Measurements from ENCODE around the gene LCOR.

Gene LCOR

DNA sequence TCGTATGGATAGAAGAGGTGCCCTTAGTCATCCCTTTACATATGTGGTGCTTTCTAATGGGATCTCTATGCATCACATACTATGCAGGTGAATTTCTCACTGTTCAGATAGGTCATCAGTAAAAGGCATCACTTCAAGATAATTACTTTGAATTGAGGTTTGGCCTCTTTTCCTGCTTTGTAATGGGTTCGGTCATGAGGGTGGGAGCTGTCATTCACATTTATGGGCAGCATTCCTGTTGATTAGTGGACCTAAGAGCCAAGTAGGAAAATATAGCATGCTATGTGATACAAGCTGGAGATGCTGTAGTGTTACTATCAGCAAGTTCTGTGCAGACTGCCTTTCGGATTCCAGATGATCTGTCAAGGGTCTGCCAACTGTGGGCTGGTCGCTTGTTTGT is 156.3 kb downstream of the LCOR start:
- DNase-seq: no peak

DNA sequence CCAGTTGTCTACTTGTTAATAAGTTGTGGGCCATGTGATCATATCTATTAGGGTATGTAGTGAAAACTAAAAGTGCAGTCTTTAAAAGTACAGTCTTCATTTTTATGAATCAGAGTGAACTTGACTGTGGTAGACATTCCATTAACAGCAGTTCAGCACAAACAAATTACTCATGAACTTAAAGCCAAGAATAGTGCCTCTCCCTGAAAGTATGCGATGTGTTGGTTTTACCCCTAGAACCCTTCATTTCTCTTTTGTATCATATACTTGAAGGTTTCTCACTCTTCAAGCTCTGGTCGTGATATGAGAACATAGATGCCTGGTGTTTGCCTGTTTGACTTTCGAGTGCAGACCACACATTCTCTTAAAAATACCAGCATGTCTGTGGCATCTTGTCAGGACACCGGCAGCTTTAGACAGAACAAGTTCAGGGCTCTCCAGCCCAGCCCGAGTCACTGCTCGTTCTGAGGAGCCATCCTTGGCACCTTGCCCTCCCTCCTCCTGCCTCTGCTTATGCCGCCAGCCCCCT is 159.3 kb downstream of the LCOR start:
- no peak for DNase-seq

DNA sequence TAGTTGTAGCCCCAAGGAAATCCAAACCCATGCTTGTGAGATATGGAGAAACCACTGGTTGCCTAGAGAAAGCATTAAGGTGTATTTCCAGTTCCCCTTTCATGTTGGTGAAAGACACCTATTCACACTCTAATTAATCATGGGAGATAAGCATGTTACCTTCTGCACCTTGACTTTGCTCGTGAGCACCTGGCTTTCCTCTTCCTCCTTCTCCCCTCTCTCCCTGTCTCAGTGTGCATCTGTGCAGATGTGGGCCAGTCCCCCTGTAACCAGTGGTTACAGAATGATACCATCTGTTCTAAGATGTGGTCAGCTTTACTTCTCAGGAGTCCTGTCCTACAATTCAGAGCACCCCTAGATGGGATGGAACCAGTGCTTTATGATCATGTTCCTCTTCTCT is 160.6 kb downstream of the LCOR start:
- no peak for DNase-seq

DNA sequence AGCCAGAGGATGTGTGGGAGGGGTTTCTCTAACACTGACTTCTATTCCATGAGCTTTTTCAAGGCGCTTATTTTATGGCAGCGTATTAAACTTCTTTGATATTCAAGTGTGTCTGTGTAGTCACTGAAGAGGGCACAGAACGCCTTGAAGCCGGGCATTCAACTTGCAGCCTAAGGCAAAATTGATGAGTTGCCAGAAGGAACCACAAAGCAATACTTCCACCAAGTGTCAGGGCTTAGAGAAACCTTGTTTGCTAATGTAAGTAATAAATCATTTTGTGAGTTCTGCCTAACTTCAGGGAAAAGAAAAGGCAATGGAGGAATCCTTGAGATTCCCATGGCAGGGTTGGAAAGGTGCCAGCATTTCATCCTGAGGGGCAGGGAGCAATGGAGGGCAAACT is 163.8 kb downstream of the LCOR start:
- DNase-seq: no peak

DNA sequence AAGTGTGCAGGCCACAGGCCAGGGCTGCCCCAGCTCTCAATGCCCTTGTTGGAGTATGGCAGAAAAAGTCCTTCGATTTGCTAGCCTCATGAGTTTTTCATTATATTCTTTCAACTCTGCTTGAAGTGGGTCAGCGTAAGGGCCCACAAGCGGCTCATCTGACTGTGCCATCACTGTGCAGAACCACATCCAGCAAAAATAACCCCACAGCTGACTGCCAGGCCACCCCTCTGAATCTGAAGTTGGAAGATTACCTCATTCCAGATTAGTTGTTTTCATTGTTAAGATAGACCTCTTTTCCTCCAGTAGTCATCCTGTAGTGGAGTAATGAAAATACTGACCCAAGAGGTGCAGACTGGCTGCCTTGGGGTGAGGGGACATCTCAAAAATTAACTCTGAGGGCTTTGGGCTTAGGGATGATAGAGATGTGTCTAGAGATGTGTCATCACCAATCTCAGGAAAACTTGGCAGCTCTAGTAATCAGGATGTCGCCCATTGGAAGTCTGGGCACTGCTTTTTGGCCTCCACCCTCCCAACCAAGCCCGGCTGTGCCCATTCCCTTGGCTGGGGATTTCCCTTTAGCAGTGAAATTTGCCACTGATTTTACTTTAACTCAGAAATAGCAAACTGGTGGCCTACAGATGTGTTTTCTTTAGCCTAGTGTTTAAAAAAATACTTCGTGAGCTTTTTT is 164.3 kb downstream of the LCOR start:
- DNase-seq: no peak

DNA sequence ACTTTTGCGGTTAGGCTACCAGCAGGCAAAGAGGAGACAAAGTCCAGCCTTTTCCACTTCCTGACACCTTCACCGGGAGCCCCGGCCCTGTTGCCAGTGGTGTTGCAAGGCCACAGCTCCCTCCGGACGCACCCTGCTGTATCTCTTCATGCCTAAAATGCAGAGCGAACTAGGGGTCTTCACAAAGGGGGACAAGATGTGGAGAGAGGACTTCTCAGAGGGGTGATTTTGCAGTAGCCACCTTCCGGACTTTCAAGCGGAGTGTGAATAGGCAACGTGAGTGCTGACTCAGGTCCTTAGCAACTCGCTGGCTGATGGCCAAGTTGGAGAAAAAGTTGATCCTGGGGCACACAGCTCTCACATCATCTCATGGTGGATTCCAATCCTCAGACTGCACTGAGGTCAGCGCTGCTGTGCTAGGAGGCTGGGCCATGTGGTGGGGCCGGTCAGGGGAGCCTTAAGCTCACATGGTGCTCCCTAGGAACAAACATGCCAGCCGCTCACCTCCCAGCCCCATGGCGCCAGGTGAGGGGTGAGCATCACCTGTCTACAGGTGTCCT is 166.3 kb downstream of the LCOR start:
- no peak for DNase-seq

- no peak for DNase-seq
Measured at GRCh38 chr10:96999337-96999736, 167.2 kb downstream of the LCOR start.

- DNase-seq: no peak
Measured at GRCh38 chr10:96999987-97000386, 167.9 kb downstream of the LCOR start.

- DNase-seq: no peak
Measured at GRCh38 chr10:97000487-97001182, 168.5 kb downstream of the LCOR start.

- no peak for DNase-seq
Measured at GRCh38 chr10:97001183-97001991, 169.3 kb downstream of the LCOR start.

- no peak for DNase-seq
Measured at GRCh38 chr10:97002670-97003069, 170.6 kb downstream of the LCOR start.

DNA sequence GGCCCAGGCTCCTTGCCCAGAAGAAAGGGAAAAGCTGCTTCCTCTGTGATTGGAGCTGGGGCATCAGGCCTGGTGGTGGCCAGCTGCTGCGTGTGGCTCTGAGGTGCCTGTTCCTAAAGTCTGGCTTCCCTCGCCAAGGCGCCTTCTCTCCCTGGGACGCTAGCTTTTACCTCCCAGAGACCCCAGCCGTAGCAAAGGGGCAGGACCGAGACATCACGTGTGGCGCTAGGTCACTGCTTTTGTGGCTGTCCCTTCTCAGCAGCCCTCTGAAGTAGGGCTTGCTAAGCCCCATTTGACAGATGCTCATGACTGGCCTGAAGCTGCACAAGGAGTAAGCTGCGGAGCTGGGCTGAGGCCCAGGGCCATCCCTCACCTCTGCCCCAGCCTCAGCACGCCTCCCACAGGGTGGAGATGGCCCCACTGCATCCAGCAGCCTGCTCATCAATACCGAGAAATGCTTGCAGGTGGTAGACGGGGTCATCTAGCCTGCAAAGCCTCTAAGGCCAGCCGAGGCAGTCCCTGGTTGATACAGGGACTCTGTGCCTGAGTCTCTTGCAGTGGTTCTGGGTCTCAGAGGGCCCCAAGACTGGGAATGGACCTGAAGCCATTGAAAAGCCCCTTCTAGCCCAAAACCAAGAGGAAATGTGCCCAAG is 171.2 kb downstream of the LCOR start:
- DNase-seq: no peak

DNA sequence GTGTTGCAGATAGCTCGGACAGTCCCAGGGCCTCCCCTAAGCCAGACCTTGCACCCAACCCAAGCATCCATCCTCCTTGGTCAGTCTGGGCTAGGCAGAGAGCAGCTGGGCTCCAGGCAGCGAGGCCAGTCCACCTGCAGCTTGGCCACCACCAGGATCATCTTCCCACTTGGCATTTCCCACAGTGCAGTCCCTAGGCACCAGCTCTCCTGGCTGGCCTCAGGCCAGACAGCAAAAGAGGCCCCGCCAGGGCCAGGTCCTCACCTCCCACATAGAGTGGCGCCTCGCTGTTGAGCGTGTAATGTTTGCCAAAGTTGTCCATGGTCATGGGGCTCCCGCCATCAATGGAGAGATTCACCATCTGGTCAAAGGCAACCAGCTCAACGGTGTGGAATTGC is 171.7 kb downstream of the LCOR start:
- DNase-seq: no peak

DNA sequence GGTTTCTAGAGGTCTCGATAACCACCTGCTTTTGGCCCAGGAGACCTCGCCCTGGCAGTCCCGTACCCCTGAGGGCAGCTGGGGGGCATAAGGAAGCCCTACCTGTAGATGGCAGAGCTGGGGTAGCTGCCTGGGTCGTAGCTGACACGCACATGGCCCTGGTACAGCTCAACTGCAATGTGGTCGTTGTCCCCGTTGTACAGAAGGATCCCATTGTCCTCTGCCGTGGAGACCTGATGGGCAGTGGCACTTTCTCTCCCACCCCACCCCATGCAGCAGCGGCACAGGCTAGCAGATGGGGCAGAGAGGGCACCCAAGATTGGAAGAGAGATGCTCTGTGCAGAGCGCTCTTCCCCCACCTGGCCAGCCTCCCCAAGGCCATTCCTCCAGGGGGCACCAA is 172.5 kb downstream of the LCOR start:
- DNase-seq: no peak

DNA sequence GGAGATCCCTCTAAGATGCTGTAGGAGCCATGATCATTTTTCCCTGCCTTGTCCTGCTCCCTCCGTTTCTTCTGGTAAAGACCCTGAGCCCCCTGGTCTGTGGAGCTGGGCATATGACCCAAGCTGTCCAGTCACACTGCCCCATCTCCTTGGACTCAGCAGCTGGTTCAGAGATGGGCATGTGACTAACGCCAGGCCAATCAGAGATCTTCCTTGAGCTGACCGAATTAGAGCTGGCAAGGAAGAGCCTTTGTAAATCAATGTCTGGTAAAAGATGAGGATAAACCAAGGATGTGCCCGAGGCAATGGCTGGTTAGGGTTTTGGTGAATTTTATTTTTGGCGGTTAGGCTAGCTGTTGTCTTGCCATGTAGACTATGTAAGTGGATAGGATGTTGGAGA is 173.3 kb downstream of the LCOR start:
- no peak for DNase-seq

- DNase-seq: no peak
Measured at GRCh38 chr10:97006364-97006763, 174.3 kb downstream of the LCOR start.

DNA sequence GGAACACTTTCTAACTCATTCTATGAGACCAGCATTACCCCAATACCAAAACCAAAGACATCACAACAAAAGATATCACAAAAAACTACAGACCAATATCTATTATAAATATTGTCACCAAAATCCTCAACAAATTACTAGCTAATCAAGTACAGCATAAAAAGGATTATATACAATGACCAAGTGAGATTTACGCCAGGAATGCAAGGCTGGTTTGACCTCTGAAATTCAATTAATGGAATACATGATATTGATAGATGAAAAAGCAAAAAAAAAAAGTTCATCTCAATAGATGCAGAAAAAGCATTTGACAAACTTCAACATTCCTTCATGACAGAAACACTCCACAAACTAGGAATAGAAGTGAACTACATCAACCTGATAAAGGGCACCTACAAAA is 175.3 kb downstream of the LCOR start:
- no peak for DNase-seq

DNA sequence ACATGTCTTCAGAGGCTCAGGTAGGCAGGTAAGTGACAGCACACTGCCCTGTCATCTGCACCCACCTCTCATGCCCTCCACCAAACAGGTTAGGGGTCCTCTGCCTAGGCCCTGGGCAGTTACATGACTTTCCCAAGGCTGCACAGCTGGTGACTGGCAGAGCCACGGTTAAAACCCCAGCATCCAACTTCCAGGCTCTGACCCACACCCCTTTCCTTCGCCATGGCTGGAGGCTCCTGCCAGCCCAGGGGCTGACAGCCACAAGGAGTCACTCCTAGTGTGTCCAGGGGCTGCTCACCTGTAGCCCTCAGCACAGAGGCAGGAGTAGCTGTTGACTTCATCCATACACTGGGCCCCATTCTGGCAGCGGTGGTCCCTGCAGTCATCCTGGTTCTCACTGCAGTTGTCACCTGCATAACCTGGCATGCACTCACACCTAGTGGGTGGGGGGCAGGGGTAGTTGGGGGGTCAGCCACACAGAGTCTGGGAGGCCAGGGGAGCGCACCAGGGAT is 178.7 kb downstream of the LCOR start:
- DNase-seq: no peak

GRCh38 chr10:97011397-97011796 is 179.3 kb downstream of the LCOR start:
- no peak for DNase-seq

- DNase-seq: no peak
Measured at GRCh38 chr10:97012470-97012869, 180.4 kb downstream of the LCOR start.

- DNase-seq: no peak
Measured at GRCh38 chr10:97013568-97013967, 181.5 kb downstream of the LCOR start.

DNA sequence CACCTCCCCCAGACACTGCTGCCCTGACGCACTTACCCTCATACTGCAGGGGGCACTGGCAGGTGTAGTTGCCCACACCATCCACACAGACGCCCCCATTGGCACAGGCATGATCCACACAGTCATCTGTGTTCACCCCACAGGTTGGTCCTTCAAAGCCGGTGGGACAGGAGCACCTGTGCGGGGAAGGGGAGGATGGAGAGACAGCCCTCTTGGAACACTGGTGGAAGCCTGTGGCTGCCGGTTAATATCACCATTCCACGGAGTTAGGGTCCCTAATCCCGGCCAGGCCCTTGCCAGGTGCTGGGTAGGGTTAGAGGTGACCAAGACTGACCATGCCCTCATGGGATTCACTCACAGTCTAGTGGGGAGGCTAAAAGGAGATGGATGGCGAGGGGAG is 181.9 kb downstream of the LCOR start:
- DNase-seq: no peak

DNA sequence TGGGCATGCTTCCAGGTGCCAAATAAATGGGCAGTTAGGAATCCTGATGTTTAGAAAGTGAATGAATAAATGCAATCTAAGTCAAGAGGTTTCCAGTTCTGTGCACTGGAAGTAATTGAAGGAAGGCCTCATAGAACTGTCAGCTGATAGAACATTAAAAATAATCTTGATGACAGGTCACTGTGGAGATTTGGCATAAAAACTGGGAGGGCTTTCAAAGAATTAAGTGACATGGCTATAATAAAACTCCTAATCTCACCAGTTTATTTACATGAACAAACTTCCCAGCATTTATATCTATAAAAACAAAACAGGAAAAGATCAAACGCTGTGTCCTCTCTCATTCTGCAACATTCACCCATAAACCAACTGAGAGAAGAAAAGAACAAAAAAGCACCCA is 183.1 kb downstream of the LCOR start:
- DNase-seq: no peak

Measured in CD4-positive, alpha-beta T cell treated with Interleukin-1 beta for 1 hour (primary cell).